WTC11 (cell line): ENCODE data around the gene DTX4. TPM values are rescaled to one million over a fixed set of nuclear protein-coding genes. Genes with fewer than 3 reads are reported as not detected.

ENCODE experiments used
- AFF4 ChIP-seq: sonication (generic); formaldehyde crosslinking; IDR thresholded peaks from 2 replicates; pipeline ENCODE4 v1.8.1; 2023; ENCODE audit warnings: mild to moderate bottlenecking, missing genetic modification reagents, borderline replicate concordance
- AR ChIP-seq: fragments of 250-450 bp; sonication (Bioruptor Pico); IDR thresholded peaks from 2 replicates; pipeline ENCODE4 v1.9.0; 2021; ENCODE audit warnings: mild to moderate bottlenecking
- FOXP4 ChIP-seq: sonication (generic); formaldehyde crosslinking; IDR thresholded peaks from 2 replicates; pipeline ENCODE4 v1.8.0; 2022; ENCODE audit warnings: mild to moderate bottlenecking, missing genetic modification reagents
- JAZF1 ChIP-seq: fragments of 250-450 bp; sonication (Bioruptor Pico); IDR thresholded peaks from 2 replicates; pipeline ENCODE4 v1.9.0; 2021; ENCODE audit warnings: moderate library complexity, mild to moderate bottlenecking, inconsistent platforms
- NFE2L1 ChIP-seq: sonication (generic); formaldehyde crosslinking; IDR thresholded peaks from 2 replicates; pipeline ENCODE4 v1.8.1; 2023; ENCODE audit warnings: missing genetic modification reagents
- SMAD3 ChIP-seq: sonication (generic); formaldehyde crosslinking; IDR thresholded peaks from 2 replicates; pipeline ENCODE4 v1.8.0; 2022; ENCODE audit warnings: missing genetic modification reagents, mild to moderate bottlenecking, borderline replicate concordance
- ZNF232 ChIP-seq: sonication (generic); formaldehyde crosslinking; IDR thresholded peaks from 2 replicates; pipeline ENCODE4 v1.8.0; 2022; ENCODE audit warnings: mild to moderate bottlenecking, missing genetic modification reagents
- ZNF423 ChIP-seq: fragments of 250-450 bp; sonication (Bioruptor Pico); IDR thresholded peaks from 2 replicates; pipeline ENCODE4 v2.1.2; 2022; ENCODE audit warnings: mild to moderate bottlenecking, moderate library complexity
- ZNF512 ChIP-seq: sonication (generic); formaldehyde crosslinking; IDR thresholded peaks from 2 replicates; pipeline ENCODE4 v1.8.1; 2022; ENCODE audit warnings: missing genetic modification reagents, borderline replicate concordance
- total RNA-seq: library from RNA; stranded (reverse); gene quantifications from 3 replicates; pipeline ENCODE4 v1.2.3, GENCODE V29; 2021
- TF ChIP-seq, protein P1 (sequence below): sonication (generic); formaldehyde crosslinking; IDR thresholded peaks from 2 replicates; pipeline ENCODE4 v1.8.1; 2023; ENCODE audit warnings: mild to moderate bottlenecking, missing genetic modification reagents, moderate library complexity
- TF ChIP-seq, protein P2 (sequence below): sonication (generic); formaldehyde crosslinking; IDR thresholded peaks from 2 replicates; pipeline ENCODE4 v1.8.1; 2023; ENCODE audit warnings: mild to moderate bottlenecking, missing genetic modification reagents
- TF ChIP-seq, protein P3 (sequence below): sonication (generic); formaldehyde crosslinking; IDR thresholded peaks from 2 replicates; pipeline ENCODE4 v1.8.1; 2023; ENCODE audit warnings: mild to moderate bottlenecking, moderate library complexity, missing genetic modification reagents
- TF ChIP-seq, protein P4 (sequence below): sonication (generic); formaldehyde crosslinking; IDR thresholded peaks from 2 replicates; pipeline ENCODE4 v1.8.0; 2023; ENCODE audit warnings: missing genetic modification reagents
- TF ChIP-seq, protein P5 (sequence below): sonication (generic); formaldehyde crosslinking; IDR thresholded peaks from 2 replicates; pipeline ENCODE4 v1.8.0; 2022; ENCODE audit warnings: missing genetic modification reagents
- TF ChIP-seq, protein P6 (sequence below): sonication (generic); formaldehyde crosslinking; IDR thresholded peaks from 2 replicates; pipeline ENCODE4 v1.8.1; 2022; ENCODE audit warnings: low read depth, missing genetic modification reagents, borderline replicate concordance

The DTX4 gene
- total RNA-seq, 1 experiment from 2014 or later, result 15.5 TPM

DNA sequence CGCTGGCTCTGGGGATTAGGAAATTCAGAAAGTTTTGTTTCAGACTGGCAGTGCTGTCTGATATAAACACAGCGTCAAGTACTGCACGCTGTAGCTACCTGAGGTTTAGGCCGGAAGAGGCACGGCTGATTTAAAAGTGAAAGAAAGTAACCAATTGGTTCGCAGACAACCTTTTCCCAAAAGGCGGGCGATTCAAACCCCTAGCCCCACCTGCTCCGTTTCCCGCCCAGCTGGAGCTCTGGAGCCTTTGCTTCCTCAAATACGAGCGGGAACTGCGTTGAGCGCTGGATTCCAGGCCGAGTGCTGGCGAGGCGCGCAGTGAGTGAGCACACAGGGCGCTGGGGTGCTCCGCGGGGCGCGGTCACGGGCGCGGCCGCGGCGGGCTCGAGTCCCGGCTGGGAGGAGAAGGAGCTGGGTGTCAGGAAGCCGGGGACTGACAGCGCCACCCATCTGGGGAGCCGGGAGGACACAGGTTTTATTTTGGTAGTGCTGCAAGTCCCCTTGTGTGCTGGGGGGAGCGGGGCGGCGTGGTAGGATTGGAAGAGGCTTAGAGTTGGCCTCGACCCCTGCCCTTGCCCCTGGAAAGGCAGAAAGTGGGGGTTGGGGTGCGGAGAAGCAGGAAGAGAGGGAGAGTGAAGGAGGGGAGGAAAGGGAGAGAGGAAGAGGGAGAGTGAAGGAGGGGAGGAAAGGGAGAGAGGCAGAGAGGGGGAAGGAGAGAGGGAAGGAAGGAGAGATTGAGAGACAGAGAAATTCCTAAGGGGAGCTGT is 27.2 kb upstream of the DTX4 start (continued):
- TF ChIP-seq JAZF1 (CRISPR knock-in tag) (no peak), FOXP4 (CRISPR knock-in tag) (peak; percentile 96), ZNF512 (no peak), ZNF232 (peak; percentile 95; the same call in 1 of the 2 replicates), ZNF423 (CRISPR knock-in tag) (no peak), AFF4 (CRISPR knock-in tag) (peak; percentile 97; the same call in 1 of the 2 replicates), NFE2L1 (peak; percentile 96), AR (no peak), SMAD3 (CRISPR knock-in tag) (peak; percentile 97)
- TF ChIP-seq, protein P1, sequence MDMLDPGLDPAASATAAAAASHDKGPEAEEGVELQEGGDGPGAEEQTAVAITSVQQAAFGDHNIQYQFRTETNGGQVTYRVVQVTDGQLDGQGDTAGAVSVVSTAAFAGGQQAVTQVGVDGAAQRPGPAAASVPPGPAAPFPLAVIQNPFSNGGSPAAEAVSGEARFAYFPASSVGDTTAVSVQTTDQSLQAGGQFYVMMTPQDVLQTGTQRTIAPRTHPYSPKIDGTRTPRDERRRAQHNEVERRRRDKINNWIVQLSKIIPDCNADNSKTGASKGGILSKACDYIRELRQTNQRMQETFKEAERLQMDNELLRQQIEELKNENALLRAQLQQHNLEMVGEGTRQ (CRISPR knock-in tag), result no peak
- TF ChIP-seq, protein P2, sequence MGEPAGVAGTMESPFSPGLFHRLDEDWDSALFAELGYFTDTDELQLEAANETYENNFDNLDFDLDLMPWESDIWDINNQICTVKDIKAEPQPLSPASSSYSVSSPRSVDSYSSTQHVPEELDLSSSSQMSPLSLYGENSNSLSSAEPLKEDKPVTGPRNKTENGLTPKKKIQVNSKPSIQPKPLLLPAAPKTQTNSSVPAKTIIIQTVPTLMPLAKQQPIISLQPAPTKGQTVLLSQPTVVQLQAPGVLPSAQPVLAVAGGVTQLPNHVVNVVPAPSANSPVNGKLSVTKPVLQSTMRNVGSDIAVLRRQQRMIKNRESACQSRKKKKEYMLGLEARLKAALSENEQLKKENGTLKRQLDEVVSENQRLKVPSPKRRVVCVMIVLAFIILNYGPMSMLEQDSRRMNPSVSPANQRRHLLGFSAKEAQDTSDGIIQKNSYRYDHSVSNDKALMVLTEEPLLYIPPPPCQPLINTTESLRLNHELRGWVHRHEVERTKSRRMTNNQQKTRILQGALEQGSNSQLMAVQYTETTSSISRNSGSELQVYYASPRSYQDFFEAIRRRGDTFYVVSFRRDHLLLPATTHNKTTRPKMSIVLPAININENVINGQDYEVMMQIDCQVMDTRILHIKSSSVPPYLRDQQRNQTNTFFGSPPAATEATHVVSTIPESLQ (CRISPR knock-in tag), result no peak
- TF ChIP-seq, protein P3, sequence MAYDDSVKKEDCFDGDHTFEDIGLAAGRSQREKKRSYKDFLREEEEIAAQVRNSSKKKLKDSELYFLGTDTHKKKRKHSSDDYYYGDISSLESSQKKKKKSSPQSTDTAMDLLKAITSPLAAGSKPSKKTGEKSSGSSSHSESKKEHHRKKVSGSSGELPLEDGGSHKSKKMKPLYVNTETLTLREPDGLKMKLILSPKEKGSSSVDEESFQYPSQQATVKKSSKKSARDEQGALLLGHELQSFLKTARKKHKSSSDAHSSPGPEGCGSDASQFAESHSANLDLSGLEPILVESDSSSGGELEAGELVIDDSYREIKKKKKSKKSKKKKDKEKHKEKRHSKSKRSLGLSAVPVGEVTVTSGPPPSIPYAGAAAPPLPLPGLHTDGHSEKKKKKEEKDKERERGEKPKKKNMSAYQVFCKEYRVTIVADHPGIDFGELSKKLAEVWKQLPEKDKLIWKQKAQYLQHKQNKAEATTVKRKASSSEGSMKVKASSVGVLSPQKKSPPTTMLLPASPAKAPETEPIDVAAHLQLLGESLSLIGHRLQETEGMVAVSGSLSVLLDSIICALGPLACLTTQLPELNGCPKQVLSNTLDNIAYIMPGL, result peak; percentile 92
- TF ChIP-seq, protein P4, sequence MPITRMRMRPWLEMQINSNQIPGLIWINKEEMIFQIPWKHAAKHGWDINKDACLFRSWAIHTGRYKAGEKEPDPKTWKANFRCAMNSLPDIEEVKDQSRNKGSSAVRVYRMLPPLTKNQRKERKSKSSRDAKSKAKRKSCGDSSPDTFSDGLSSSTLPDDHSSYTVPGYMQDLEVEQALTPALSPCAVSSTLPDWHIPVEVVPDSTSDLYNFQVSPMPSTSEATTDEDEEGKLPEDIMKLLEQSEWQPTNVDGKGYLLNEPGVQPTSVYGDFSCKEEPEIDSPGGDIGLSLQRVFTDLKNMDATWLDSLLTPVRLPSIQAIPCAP (CRISPR knock-in tag), result peak; percentile 87
- TF ChIP-seq, protein P5, sequence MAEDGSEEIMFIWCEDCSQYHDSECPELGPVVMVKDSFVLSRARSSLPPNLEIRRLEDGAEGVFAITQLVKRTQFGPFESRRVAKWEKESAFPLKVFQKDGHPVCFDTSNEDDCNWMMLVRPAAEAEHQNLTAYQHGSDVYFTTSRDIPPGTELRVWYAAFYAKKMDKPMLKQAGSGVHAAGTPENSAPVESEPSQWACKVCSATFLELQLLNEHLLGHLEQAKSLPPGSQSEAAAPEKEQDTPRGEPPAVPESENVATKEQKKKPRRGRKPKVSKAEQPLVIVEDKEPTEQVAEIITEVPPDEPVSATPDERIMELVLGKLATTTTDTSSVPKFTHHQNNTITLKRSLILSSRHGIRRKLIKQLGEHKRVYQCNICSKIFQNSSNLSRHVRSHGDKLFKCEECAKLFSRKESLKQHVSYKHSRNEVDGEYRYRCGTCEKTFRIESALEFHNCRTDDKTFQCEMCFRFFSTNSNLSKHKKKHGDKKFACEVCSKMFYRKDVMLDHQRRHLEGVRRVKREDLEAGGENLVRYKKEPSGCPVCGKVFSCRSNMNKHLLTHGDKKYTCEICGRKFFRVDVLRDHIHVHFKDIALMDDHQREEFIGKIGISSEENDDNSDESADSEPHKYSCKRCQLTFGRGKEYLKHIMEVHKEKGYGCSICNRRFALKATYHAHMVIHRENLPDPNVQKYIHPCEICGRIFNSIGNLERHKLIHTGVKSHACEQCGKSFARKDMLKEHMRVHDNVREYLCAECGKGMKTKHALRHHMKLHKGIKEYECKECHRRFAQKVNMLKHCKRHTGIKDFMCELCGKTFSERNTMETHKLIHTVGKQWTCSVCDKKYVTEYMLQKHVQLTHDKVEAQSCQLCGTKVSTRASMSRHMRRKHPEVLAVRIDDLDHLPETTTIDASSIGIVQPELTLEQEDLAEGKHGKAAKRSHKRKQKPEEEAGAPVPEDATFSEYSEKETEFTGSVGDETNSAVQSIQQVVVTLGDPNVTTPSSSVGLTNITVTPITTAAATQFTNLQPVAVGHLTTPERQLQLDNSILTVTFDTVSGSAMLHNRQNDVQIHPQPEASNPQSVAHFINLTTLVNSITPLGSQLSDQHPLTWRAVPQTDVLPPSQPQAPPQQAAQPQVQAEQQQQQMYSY (CRISPR knock-in tag), result peak; percentile 38
- TF ChIP-seq, protein P6, sequence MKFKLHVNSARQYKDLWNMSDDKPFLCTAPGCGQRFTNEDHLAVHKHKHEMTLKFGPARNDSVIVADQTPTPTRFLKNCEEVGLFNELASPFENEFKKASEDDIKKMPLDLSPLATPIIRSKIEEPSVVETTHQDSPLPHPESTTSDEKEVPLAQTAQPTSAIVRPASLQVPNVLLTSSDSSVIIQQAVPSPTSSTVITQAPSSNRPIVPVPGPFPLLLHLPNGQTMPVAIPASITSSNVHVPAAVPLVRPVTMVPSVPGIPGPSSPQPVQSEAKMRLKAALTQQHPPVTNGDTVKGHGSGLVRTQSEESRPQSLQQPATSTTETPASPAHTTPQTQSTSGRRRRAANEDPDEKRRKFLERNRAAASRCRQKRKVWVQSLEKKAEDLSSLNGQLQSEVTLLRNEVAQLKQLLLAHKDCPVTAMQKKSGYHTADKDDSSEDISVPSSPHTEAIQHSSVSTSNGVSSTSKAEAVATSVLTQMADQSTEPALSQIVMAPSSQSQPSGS (CRISPR knock-in tag), result peak; percentile 90
